ENCODE results near the gene ANO2. TPM values are rescaled to one million over a fixed set of nuclear protein-coding genes. Genes with fewer than 3 reads are reported as not detected.

Gene ANO2
- total and polyA plus RNA-seq, 2 experiments from 2014 or later = 2.3 to 4.6 TPM

DNA sequence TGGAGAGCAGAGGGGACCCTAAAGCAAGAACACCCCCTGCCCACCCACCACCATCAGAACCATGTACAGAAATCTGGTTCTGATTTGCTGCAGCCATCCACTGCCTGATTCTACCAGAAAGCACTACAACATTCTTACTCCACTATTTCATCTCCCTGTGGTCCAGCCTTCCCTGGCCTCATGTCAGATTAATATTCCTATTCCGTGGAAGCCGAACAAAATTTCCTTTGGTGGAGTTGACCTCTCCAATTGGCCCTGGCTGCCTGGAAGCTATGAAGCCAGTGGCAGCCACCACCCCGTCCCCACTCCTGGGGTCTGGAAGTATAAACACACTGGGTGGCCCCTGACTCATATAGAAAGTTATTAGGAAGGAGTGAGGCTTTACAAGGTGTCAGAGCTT, 60.2 kb downstream of the ANO2 start:
- TF ChIP-seq POLR2AphosphoS5 (IDR thresholded peaks at IDR 0.05; ENCODE audit: low read depth) = no peak
- no peak for TF ChIP-seq ZNF331 (CRISPR knock-in tag; IDR thresholded peaks at IDR 0.05; ENCODE audit: low read depth)
- Histone ChIP-seq H2AFZ (no peak overlapping the region), H3K4me1 (ENCODE audit: insufficient read depth) (0 out of 2 replicates have a peak, but pooled peaks cover 10% of the 10 kb centered on the region), H3K36me3 (ENCODE audit: insufficient read depth) (no peaks in the 10 kb centered on the region), H3K4me3 (no peak overlapping the region), H3K9me2 (ENCODE audit: insufficient read depth) (peaks cover 5% of the 10 kb centered on the region; the same call in 1 of the 2 replicates), H3K27ac (ENCODE audit: low read depth) (no peak overlapping the region), H3F3A (replicated peaks; ENCODE audit: low read depth) (no peaks in the 10 kb centered on the region), H3K79me2 (replicated peaks; ENCODE audit: insufficient read depth) (no peaks in the 10 kb centered on the region), H3K27me3 (ENCODE audit: insufficient read depth) (no peaks in the 10 kb centered on the region), H3K4me2 (no peak overlapping the region), H4K20me1 (replicated peaks; ENCODE audit: insufficient read depth) (no peaks in the 10 kb centered on the region)
- ATAC-seq (no peak), DNase-seq (ENCODE audit: low spot score) (no peak)
- H3K4me1 Mint-ChIP-seq = peaks cover 13% of the 10 kb centered on the region
- no peak overlapping the region for H3K4me3 Mint-ChIP-seq
- peaks cover 4% of the 10 kb centered on the region; the same call in 1 of the 3 replicates for H3K36me3 Mint-ChIP-seq (ENCODE audit: low read depth)
- no peak overlapping the region for H3K27ac Mint-ChIP-seq
- peaks cover 9% of the 10 kb centered on the region; the same call in 2 of the 3 replicates for H3K9me3 Mint-ChIP-seq
- H3K27me3 Mint-ChIP-seq (ENCODE audit: insufficient read depth, low read depth, poor library complexity) = peaks cover 8% of the 10 kb centered on the region

DNA sequence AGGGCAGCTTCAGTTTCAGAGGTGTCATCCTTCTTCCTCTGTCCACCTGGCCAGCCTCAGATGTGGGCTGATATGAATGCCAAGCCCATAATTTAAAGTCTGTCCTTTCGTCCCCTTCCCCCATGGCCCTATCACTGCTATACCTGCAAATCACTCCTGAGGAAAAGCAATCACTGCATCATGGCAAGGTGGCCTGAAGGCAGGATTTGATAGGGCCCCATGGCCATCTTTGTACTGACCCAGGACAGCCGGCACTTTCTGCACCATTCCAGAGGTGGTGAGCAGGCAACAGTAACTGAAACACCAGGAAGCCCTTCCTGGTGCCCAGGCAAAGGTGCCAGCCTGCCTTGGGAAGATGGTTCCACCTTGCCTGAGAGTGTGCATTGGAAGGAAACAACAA, 60.8 kb downstream of the ANO2 start:
- Mint-ChIP-seq H3K27ac (no peak overlapping the region), H3K4me1 (peaks cover 13% of the 10 kb centered on the region), H3K36me3 (ENCODE audit: low read depth) (0 out of 3 replicates have a peak, but pooled peaks cover under 1% of the 10 kb centered on the region), H3K4me3 (no peak overlapping the region), H3K9me3 (peaks cover 4% of the 10 kb centered on the region; the same call in 2 of the 3 replicates), H3K27me3 (ENCODE audit: insufficient read depth, low read depth, poor library complexity) (peaks cover 4% of the 10 kb centered on the region)
- Histone ChIP-seq H3K36me3 (ENCODE audit: insufficient read depth) (no peaks in the 10 kb centered on the region), H3K4me3 (no peak overlapping the region), H3K4me1 (ENCODE audit: insufficient read depth) (0 out of 2 replicates have a peak, but pooled peaks cover 10% of the 10 kb centered on the region), H3F3A (replicated peaks; ENCODE audit: low read depth) (no peaks in the 10 kb centered on the region), H4K20me1 (replicated peaks; ENCODE audit: insufficient read depth) (no peaks in the 10 kb centered on the region), H3K79me2 (replicated peaks; ENCODE audit: insufficient read depth) (no peaks in the 10 kb centered on the region), H2AFZ (no peak overlapping the region), H3K27ac (ENCODE audit: low read depth) (no peak overlapping the region), H3K27me3 (ENCODE audit: insufficient read depth) (no peaks in the 10 kb centered on the region), H3K9me2 (ENCODE audit: insufficient read depth) (peaks cover 7% of the 10 kb centered on the region; the same call in 1 of the 2 replicates), H3K4me2 (no peak overlapping the region)
- ATAC-seq (no peak), DNase-seq (ENCODE audit: low spot score) (no peak)
- no peak for TF ChIP-seq NANOG (IDR thresholded peaks at IDR 0.05; ENCODE audit: borderline replicate concordance)
- TF ChIP-seq, protein P1, sequence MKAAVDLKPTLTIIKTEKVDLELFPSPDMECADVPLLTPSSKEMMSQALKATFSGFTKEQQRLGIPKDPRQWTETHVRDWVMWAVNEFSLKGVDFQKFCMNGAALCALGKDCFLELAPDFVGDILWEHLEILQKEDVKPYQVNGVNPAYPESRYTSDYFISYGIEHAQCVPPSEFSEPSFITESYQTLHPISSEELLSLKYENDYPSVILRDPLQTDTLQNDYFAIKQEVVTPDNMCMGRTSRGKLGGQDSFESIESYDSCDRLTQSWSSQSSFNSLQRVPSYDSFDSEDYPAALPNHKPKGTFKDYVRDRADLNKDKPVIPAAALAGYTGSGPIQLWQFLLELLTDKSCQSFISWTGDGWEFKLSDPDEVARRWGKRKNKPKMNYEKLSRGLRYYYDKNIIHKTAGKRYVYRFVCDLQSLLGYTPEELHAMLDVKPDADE (IDR thresholded peaks at IDR 0.05) = no peak
- no peak for TF ChIP-seq ZNF331 (CRISPR knock-in tag; IDR thresholded peaks at IDR 0.05; ENCODE audit: low read depth)

DNA sequence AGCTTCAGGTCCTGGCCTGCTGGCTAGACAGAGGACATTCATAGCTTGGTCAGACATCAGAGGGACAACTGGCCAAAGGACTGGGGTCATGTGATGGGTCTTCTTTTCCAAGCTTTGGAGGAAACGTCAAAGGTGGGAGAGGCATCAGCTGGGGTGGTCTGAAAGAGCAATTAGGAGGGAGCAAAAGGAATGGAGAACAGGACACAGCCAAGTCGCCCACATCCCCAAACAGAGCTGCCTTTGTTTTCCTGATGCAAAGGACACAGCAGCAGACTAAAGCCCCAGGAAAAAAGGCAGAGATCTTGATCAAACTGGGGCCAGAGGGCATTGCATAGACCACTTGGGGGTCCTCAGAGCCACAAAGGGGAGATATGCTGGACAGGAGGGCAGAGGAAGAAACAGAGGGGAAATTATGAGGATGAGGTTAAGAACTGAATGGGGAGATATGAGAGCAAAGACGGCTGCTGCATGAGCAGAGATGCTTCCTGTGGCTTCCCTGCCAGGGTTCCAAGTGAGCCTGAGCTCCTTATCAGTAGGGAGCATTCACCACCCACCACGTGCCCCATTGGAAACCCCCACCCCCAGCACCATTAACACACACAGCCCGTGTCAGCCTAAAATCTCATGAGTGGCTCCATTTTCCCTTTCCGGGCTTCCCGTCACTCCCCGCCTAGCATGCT, 62.4 kb downstream of the ANO2 start:
- peaks cover 13% of the 10 kb centered on the region for H3K4me1 Mint-ChIP-seq
- peaks cover 4% of the 10 kb centered on the region for H3K27me3 Mint-ChIP-seq (ENCODE audit: insufficient read depth, low read depth, poor library complexity)
- H2AFZ ChIP-seq = no peak overlapping the region
- no peak overlapping the region for H3K4me3 Mint-ChIP-seq
- H3K36me3 Mint-ChIP-seq (ENCODE audit: low read depth) = no peaks in the 10 kb centered on the region
- H3K9me2 ChIP-seq (ENCODE audit: insufficient read depth) = peaks cover 10% of the 10 kb centered on the region; the same call in 1 of the 2 replicates
- ATAC-seq (no peak), DNase-seq (ENCODE audit: low spot score) (no peak)
- 0 out of 2 replicates have a peak, but pooled peaks cover 10% of the 10 kb centered on the region for H3K4me1 ChIP-seq (ENCODE audit: insufficient read depth)
- no peaks in the 10 kb centered on the region for H3K27me3 ChIP-seq (ENCODE audit: insufficient read depth)
- H3K27ac ChIP-seq (ENCODE audit: low read depth) = no peak overlapping the region
- TF ChIP-seq STAT1 (IDR thresholded peaks at IDR 0.05; ENCODE audit: unreplicated experiment) = no peak
- TF ChIP-seq NANOG (IDR thresholded peaks at IDR 0.05; ENCODE audit: borderline replicate concordance) = no peak
- no peak for TF ChIP-seq EZH2phosphoT487 (IDR thresholded peaks at IDR 0.05; ENCODE audit: unreplicated experiment)
- no peak for TF ChIP-seq CREB1 (CRISPR knock-in tag; IDR thresholded peaks at IDR 0.05; ENCODE audit: low read depth)
- no peak for TF ChIP-seq POLR2AphosphoS5 (IDR thresholded peaks at IDR 0.05; ENCODE audit: low read depth)
- TF ChIP-seq, protein P2, sequence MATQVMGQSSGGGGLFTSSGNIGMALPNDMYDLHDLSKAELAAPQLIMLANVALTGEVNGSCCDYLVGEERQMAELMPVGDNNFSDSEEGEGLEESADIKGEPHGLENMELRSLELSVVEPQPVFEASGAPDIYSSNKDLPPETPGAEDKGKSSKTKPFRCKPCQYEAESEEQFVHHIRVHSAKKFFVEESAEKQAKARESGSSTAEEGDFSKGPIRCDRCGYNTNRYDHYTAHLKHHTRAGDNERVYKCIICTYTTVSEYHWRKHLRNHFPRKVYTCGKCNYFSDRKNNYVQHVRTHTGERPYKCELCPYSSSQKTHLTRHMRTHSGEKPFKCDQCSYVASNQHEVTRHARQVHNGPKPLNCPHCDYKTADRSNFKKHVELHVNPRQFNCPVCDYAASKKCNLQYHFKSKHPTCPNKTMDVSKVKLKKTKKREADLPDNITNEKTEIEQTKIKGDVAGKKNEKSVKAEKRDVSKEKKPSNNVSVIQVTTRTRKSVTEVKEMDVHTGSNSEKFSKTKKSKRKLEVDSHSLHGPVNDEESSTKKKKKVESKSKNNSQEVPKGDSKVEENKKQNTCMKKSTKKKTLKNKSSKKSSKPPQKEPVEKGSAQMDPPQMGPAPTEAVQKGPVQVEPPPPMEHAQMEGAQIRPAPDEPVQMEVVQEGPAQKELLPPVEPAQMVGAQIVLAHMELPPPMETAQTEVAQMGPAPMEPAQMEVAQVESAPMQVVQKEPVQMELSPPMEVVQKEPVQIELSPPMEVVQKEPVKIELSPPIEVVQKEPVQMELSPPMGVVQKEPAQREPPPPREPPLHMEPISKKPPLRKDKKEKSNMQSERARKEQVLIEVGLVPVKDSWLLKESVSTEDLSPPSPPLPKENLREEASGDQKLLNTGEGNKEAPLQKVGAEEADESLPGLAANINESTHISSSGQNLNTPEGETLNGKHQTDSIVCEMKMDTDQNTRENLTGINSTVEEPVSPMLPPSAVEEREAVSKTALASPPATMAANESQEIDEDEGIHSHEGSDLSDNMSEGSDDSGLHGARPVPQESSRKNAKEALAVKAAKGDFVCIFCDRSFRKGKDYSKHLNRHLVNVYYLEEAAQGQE (IDR thresholded peaks at IDR 0.05; ENCODE audit: unreplicated experiment) = no peak
- TF ChIP-seq, protein P1 (IDR thresholded peaks at IDR 0.05) = no peak
- H3K4me3 ChIP-seq = no peak overlapping the region
- H3K36me3 ChIP-seq (ENCODE audit: insufficient read depth) = no peaks in the 10 kb centered on the region
- H4K20me1 ChIP-seq (replicated peaks; ENCODE audit: insufficient read depth) = no peaks in the 10 kb centered on the region
- H3K9me3 Mint-ChIP-seq = no peaks in the 10 kb centered on the region
- H3K79me2 ChIP-seq (replicated peaks; ENCODE audit: insufficient read depth) = no peaks in the 10 kb centered on the region
- H3K27ac Mint-ChIP-seq = no peak overlapping the region
- H3K4me2 ChIP-seq = no peak overlapping the region
- H3F3A ChIP-seq (replicated peaks; ENCODE audit: low read depth) = no peaks in the 10 kb centered on the region

All from GM23338 (cell line).